Endothelial cell (in vitro differentiated cells): Measurements from ENCODE around the gene NELFE. TPM values are rescaled to one million over a fixed set of nuclear protein-coding genes. Genes with fewer than 3 reads are reported as not detected.

Experiments used
- DNase-seq: peaks from one replicate; pipeline ENCODE4 v3.0.0; 2021; ENCODE audit warnings: low spot score
- H3K27ac Mint-ChIP-seq: one replicate; pipeline ENCODE4 v1.8.0; 2021; ENCODE audit warnings: mixed read lengths, inconsistent platforms; ENCODE audit not compliant: unreplicated experiment
- H3K27me3 Mint-ChIP-seq: one replicate; pipeline ENCODE4 v1.8.0; 2021; ENCODE audit warnings: mild to moderate bottlenecking, moderate library complexity, mixed read lengths, inconsistent platforms; ENCODE audit not compliant: unreplicated experiment
- H3K36me3 Mint-ChIP-seq: one replicate; pipeline ENCODE4 v1.8.0; 2021; ENCODE audit warnings: mild to moderate bottlenecking, low read depth, mixed read lengths, inconsistent platforms; ENCODE audit not compliant: unreplicated experiment
- H3K4me1 Mint-ChIP-seq: one replicate; pipeline ENCODE4 v1.8.0; 2021; ENCODE audit warnings: mild to moderate bottlenecking, mixed read lengths, inconsistent platforms; ENCODE audit not compliant: unreplicated experiment
- H3K4me3 Mint-ChIP-seq: one replicate; pipeline ENCODE4 v1.8.0; 2021; ENCODE audit warnings: mild to moderate bottlenecking, mixed read lengths, inconsistent platforms; ENCODE audit not compliant: unreplicated experiment
- H3K9me3 Mint-ChIP-seq: one replicate; pipeline ENCODE4 v1.8.0; 2021; ENCODE audit warnings: mixed read lengths, inconsistent platforms; ENCODE audit not compliant: unreplicated experiment
- CTCF ChIP-seq: fragments of 200-600 bp; sonication (generic); IDR thresholded peaks from one replicate; pipeline ENCODE4 v1.5.0; 2021; ENCODE audit warnings: antibody characterized with exemption; ENCODE audit not compliant: unreplicated experiment
- total RNA-seq: library from RNA; stranded (reverse); fragmentation: NEBNext Ultra II Directional; extraction: Animal tissue kit (Norgen Biotek cat#: 25700); gene quantifications from one replicate; pipeline ENCODE4 v1.2.1, GENCODE V29; 2021; ENCODE audit not compliant: unreplicated experiment

The NELFE gene
- total RNA-seq, 1 donor from 2014 or later = 47.8 TPM

DNA sequence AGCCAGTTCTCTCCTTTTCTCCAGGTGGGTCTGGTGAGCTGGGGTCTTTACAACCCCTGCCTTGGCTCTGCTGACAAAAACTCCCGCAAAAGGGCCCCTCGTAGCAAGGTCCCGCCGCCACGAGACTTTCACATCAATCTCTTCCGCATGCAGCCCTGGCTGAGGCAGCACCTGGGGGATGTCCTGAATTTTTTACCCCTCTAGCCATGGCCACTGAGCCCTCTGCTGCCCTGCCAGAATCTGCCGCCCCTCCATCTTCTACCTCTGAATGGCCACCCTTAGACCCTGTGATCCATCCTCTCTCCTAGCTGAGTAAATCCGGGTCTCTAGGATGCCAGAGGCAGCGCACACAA is 13.6 kb downstream of the NELFE start:
- TF ChIP-seq CTCF = no peak
- Mint-ChIP-seq H3K4me3 (no peak overlapping the region), H3K27ac (no peak overlapping the region), H3K27me3 (peaks cover 18% of the 10 kb centered on the region), H3K36me3 (peaks cover 3% of the 10 kb centered on the region), H3K9me3 (no peaks in the 10 kb centered on the region), H3K4me1 (peaks cover 5% of the 10 kb centered on the region)
- no peak for DNase-seq

GRCh38 chr6:31943742-31944141 is 15.0 kb downstream of the NELFE start:
- Mint-ChIP-seq H3K4me1 (peaks cover 5% of the 10 kb centered on the region), H3K36me3 (peaks cover 3% of the 10 kb centered on the region), H3K9me3 (no peaks in the 10 kb centered on the region), H3K27ac (no peak overlapping the region), H3K4me3 (no peak overlapping the region), H3K27me3 (peaks cover 15% of the 10 kb centered on the region)
- TF ChIP-seq CTCF = no peak
- no peak for DNase-seq

DNA sequence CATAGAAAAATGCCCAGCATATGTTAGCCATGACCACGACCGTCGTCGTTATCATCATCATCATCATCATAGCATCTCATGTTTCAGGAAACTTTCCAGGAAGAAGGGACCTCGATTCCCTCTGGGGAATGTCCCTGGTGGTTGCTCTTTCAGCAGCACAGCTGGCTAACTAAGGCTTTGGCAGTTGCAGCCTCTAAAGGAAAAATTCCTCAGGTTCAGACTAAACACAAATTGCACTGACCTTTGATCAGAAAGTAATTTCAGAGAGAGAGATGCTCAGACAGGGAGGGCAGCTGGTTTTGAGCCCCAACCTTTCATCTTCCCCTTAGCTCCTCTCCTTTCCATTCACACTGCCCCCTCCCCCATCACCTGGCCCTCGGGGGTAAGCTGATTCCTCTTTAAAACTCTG is 18.5 kb downstream of the NELFE start:
- peaks cover 5% of the 10 kb centered on the region for H3K27me3 Mint-ChIP-seq

GRCh38 chr6:31935823-31936222 is 22.9 kb downstream of the NELFE start:
- Mint-ChIP-seq H3K4me3 (no peak overlapping the region), H3K36me3 (no peaks in the 10 kb centered on the region)

More for the DNA sequence above, 18.5 kb downstream of the NELFE start:
- no peak for DNase-seq
- H3K9me3 Mint-ChIP-seq = no peaks in the 10 kb centered on the region
- TF ChIP-seq CTCF = no peak
- H3K4me1 Mint-ChIP-seq = peaks cover 3% of the 10 kb centered on the region
- no peak overlapping the region for H3K4me3 Mint-ChIP-seq
- H3K36me3 Mint-ChIP-seq = no peaks in the 10 kb centered on the region
- no peak overlapping the region for H3K27ac Mint-ChIP-seq

GRCh38 chr6:31935021-31935420 is 23.8 kb downstream of the NELFE start:
- H3K36me3 Mint-ChIP-seq = no peaks in the 10 kb centered on the region
- no peaks in the 10 kb centered on the region for H3K9me3 Mint-ChIP-seq
- TF ChIP-seq CTCF = no peak
- H3K4me3 Mint-ChIP-seq = no peak overlapping the region
- no peak for DNase-seq
- H3K4me1 Mint-ChIP-seq = no peaks in the 10 kb centered on the region
- H3K27ac Mint-ChIP-seq = no peak overlapping the region
- H3K27me3 Mint-ChIP-seq = peaks cover 2% of the 10 kb centered on the region

More at GRCh38 chr6:31935823-31936222, 22.9 kb downstream of the NELFE start:
- Mint-ChIP-seq H3K4me1 (peaks cover 3% of the 10 kb centered on the region), H3K9me3 (no peaks in the 10 kb centered on the region), H3K27ac (no peak overlapping the region), H3K27me3 (peaks cover 2% of the 10 kb centered on the region)
- DNase-seq = no peak
- no peak for TF ChIP-seq CTCF
